Neural cell (in vitro differentiated cells): ENCODE results near the gene TUBB1. TPM values are rescaled to one million over a fixed set of nuclear protein-coding genes. Genes with fewer than 3 reads are reported as not detected.
A peak's percentile ranks its signal among the peaks of the same experiment; 100 is the strongest.

Source experiments
- H2AFZ ChIP-seq: fragments of 200-600, 300-800 bp; sonication (generic), shearing (Covaris generic); 2 replicates; pipeline ENCODE4 v1.6.0; 2014; ENCODE audit warnings: low read depth, mild to moderate bottlenecking, antibody characterized with exemption, low read length, moderate library complexity
- H3F3A ChIP-seq: fragments of 200-600 bp; shearing (Covaris generic); 2 replicates; pipeline ENCODE4 v1.6.1; 2016; ENCODE audit warnings: mild to moderate bottlenecking, moderate library complexity, mixed read lengths, antibody characterized with exemption, low read length; ENCODE audit not compliant: insufficient read depth, poor library complexity, severe bottlenecking
- H3K27ac ChIP-seq: fragments of 200-600, 300-800 bp; sonication (generic), shearing (Covaris generic); 2 replicates; pipeline ENCODE4 v1.5.1; 2014; ENCODE audit warnings: mild to moderate bottlenecking, low read length, moderate library complexity
- H3K27me3 ChIP-seq: fragments of 300-800, 200-600 bp; sonication (generic), shearing (Covaris generic); 2 replicates; pipeline ENCODE4 v1.6.0; 2014; ENCODE audit warnings: mild to moderate bottlenecking, low read depth, low read length, moderate library complexity; ENCODE audit not compliant: insufficient read depth
- H3K36me3 ChIP-seq: fragments of 300-800, 200-600 bp; sonication (generic), shearing (Covaris generic); 2 replicates; pipeline ENCODE4 v1.5.1; 2014; ENCODE audit warnings: mild to moderate bottlenecking, antibody characterized with exemption, low read length, moderate library complexity; ENCODE audit not compliant: insufficient read depth
- H3K4me2 ChIP-seq: fragments of 300-800, 200-600 bp; sonication (generic), shearing (Covaris generic); 2 replicates; pipeline ENCODE4 v1.6.0; 2014; ENCODE audit warnings: mild to moderate bottlenecking, low read length
- H3K4me3 ChIP-seq: fragments of 300-800, 200-600 bp; sonication (generic), shearing (Covaris generic); 2 replicates; pipeline ENCODE4 v1.5.1; 2014; ENCODE audit warnings: mild to moderate bottlenecking, low read length, moderate library complexity
- H3K79me2 ChIP-seq: fragments of 200-600 bp; shearing (Covaris generic); replicated peaks from 2 replicates; pipeline ENCODE4 v1.6.0; 2014; ENCODE audit warnings: mild to moderate bottlenecking, low read length, moderate library complexity; ENCODE audit not compliant: insufficient read depth
- H3K9ac ChIP-seq: fragments of 300-800, 200-600 bp; sonication (generic), shearing (Covaris generic); 2 replicates; pipeline ENCODE4 v1.6.1; 2016; ENCODE audit warnings: mild to moderate bottlenecking, low read length, mixed read lengths
- H3K9me2 ChIP-seq: fragments of 200-600 bp; shearing (Covaris generic); 2 replicates; pipeline ENCODE4 v1.6.1; 2016; ENCODE audit warnings: mild to moderate bottlenecking, low read length, mixed read lengths; ENCODE audit not compliant: insufficient read depth
- H3K9me3 ChIP-seq: fragments of 200-600, 300-800 bp; sonication (generic), shearing (Covaris generic); 2 replicates; pipeline ENCODE4 v1.6.1; 2016; ENCODE audit warnings: mild to moderate bottlenecking, mixed run types, low read length, moderate library complexity, mixed read lengths
- H4K20me1 ChIP-seq: fragments of 200-600 bp; shearing (Covaris generic); 2 replicates; pipeline ENCODE4 v1.6.1; 2016; ENCODE audit warnings: mild to moderate bottlenecking, mixed run types; ENCODE audit not compliant: insufficient read depth
- CTCF ChIP-seq: fragments of 450-650 bp; IDR thresholded peaks from 2 replicates; pipeline ENCODE4 v1.5.1; 2014; ENCODE audit warnings: antibody characterized with exemption, mild to moderate bottlenecking, moderate library complexity; ENCODE audit not compliant: poor library complexity, severe bottlenecking
- EP300 ChIP-seq: fragments of 450-650 bp; conservative IDR thresholded peaks from 2 replicates; pipeline ENCODE4 v1.6.1; 2014; ENCODE audit warnings: antibody characterized with exemption, mild to moderate bottlenecking, moderate library complexity; ENCODE audit not compliant: poor library complexity, severe bottlenecking
- EZH2 ChIP-seq: fragments of 200-600, 300-800 bp; shearing (Covaris generic), sonication (generic); IDR thresholded peaks from 2 replicates; pipeline ENCODE4 v1.6.1; 2014; ENCODE audit warnings: antibody characterized with exemption, low read length, borderline replicate concordance, mild to moderate bottlenecking; ENCODE audit not compliant: insufficient read depth, poor library complexity, severe bottlenecking
- MXI1 ChIP-seq: fragments of 450-650 bp; conservative IDR thresholded peaks from 2 replicates; pipeline ENCODE4 v1.6.1; 2014; ENCODE audit warnings: antibody characterized with exemption, mild to moderate bottlenecking; ENCODE audit not compliant: poor library complexity, severe bottlenecking
- POLR2AphosphoS5 ChIP-seq: IDR thresholded peaks from 2 replicates; pipeline ENCODE4 v1.6.1; 2012
- RAD21 ChIP-seq: fragments of 450-650 bp; conservative IDR thresholded peaks from 2 replicates; pipeline ENCODE4 v1.6.1; 2014; ENCODE audit warnings: antibody characterized with exemption, mild to moderate bottlenecking, moderate library complexity
- REST ChIP-seq: IDR thresholded peaks from 2 replicates; pipeline ENCODE4 v1.6.1; 2012; ENCODE audit warnings: borderline replicate concordance
- SMC3 ChIP-seq: fragments of 450-650 bp; conservative IDR thresholded peaks from 2 replicates; pipeline ENCODE4 v1.6.1; 2014; ENCODE audit warnings: antibody characterized with exemption, mild to moderate bottlenecking, moderate library complexity; ENCODE audit not compliant: poor library complexity
- TAF1 ChIP-seq: IDR thresholded peaks from 2 replicates; pipeline ENCODE4 v1.6.1; 2012; ENCODE audit warnings: low read depth
- polyA plus RNA-seq: library from polyadenylated mRNA; depleted of rRNA; stranded (reverse); fragments of >200 nt; gene quantifications from 2 replicates; pipeline ENCODE4 v1.2.3, GENCODE V29; 2014

Gene TUBB1
- polyA plus RNA-seq, 1 donor from 2014 or later: not detected

GRCh38 chr20:59064214-59064722, 45.0 kb downstream of the TUBB1 start:
- H4K20me1 ChIP-seq: no peaks in the 10 kb centered on the region
- TF ChIP-seq TAF1 (no peak), EP300 (no peak), RAD21 (no peak), CTCF (no peak), REST (no peak), SMC3 (no peak), EZH2 (no peak), MXI1 (no peak), POLR2AphosphoS5 (no peak)
- H3K4me2 ChIP-seq: no peak overlapping the region
- H2AFZ ChIP-seq: no peak overlapping the region
- H3F3A ChIP-seq: no peaks in the 10 kb centered on the region
- H3K9me2 ChIP-seq: no peaks in the 10 kb centered on the region
- H3K9ac ChIP-seq: no peak overlapping the region
- H3K4me3 ChIP-seq: no peak overlapping the region
- H3K9me3 ChIP-seq: no peaks in the 10 kb centered on the region
- H3K27ac ChIP-seq: no peak overlapping the region
- H3K36me3 ChIP-seq: no peaks in the 10 kb centered on the region
- H3K79me2 ChIP-seq: no peaks in the 10 kb centered on the region
- no peaks in the 10 kb centered on the region for H3K27me3 ChIP-seq

GRCh38 chr20:59068534-59068933, 49.3 kb downstream of the TUBB1 start:
- Histone ChIP-seq H4K20me1 (no peaks in the 10 kb centered on the region), H3K9ac (peak overlapping the region; percentile 2), H3K4me2 (no peak overlapping the region), H3K36me3 (no peaks in the 10 kb centered on the region), H3K4me3 (no peak overlapping the region), H3K79me2 (no peaks in the 10 kb centered on the region), H3F3A (no peaks in the 10 kb centered on the region), H3K9me2 (no peaks in the 10 kb centered on the region), H3K27ac (no peak overlapping the region), H2AFZ (no peak overlapping the region), H3K9me3 (no peaks in the 10 kb centered on the region), H3K27me3 (no peaks in the 10 kb centered on the region)
- TF ChIP-seq CTCF (no peak), REST (no peak), POLR2AphosphoS5 (no peak), RAD21 (no peak), EP300 (no peak), SMC3 (no peak), TAF1 (no peak), EZH2 (no peak), MXI1 (no peak)
